Caco-2 (cell line): Measurements from ENCODE around the gene GULP1. TPM values are rescaled to one million over a fixed set of nuclear protein-coding genes. Genes with fewer than 3 reads are reported as not detected.

ENCODE experiments used
- BruUV-seq: library from RNA; stranded (reverse); fragments of 400-500 nt; replicated peaks from 2 replicates; lab custom pipeline; 2021; lab: Mats Ljungman, UMichigan
- CTCF ChIA-PET: fragments of 300-600 bp; sonication (Branson Sonifier 250); formaldehyde crosslinking; loops from one replicate; lab custom pipeline; 2022; ENCODE audit warnings: antibody characterized with exemption; lab: Charles Lee
- POLR2A ChIA-PET: fragments of 300-600 bp; sonication (Branson Sonifier 250); formaldehyde crosslinking; loops from one replicate; lab custom pipeline; 2022; ENCODE audit warnings: antibody characterized with exemption; lab: Charles Lee
- DNase-seq, 2 experiments: peaks; one replicate each; pipeline versions ENCODE4 v3.0.0 to v3.0.0-alpha.2; 2020 to 2022
- H3K27me3 ChIP-seq: replicated peaks from 2 replicates; pipeline ENCODE4 v1.6.0; 2011; ENCODE audit warnings: low read length; ENCODE audit not compliant: control insufficient read depth, insufficient read depth
- H3K36me3 ChIP-seq: 2 replicates; pipeline ENCODE4 v1.5.1; 2011; ENCODE audit warnings: low read length; ENCODE audit not compliant: control insufficient read depth, insufficient read depth
- H3K4me1 ChIP-seq: fragments of 250-450 bp; sonication (Bioruptor Pico); 2 replicates; pipeline ENCODE4 v1.5.1; 2020; ENCODE audit warnings: mild to moderate bottlenecking
- H3K4me3 ChIP-seq: 2 replicates; pipeline ENCODE4 v1.5.1; 2011; ENCODE audit warnings: low read depth, mild to moderate bottlenecking, control low read depth, low read length
- H3K9me3 ChIP-seq: fragments of 250-450 bp; sonication (Bioruptor Pico); 2 replicates; pipeline ENCODE4 v1.5.1; 2020; ENCODE audit warnings: mild to moderate bottlenecking, moderate library complexity
- H3K27ac Mint-ChIP-seq: one replicate; pipeline ENCODE4 v1.8.0; 2022; ENCODE audit warnings: mixed read lengths; ENCODE audit not compliant: unreplicated experiment
- H3K27me3 Mint-ChIP-seq: one replicate; pipeline ENCODE4 v1.8.0; 2022; ENCODE audit warnings: mixed read lengths; ENCODE audit not compliant: insufficient read depth, unreplicated experiment
- H3K36me3 Mint-ChIP-seq: one replicate; pipeline ENCODE4 v1.8.0; 2022; ENCODE audit warnings: mild to moderate bottlenecking, mixed read lengths; ENCODE audit not compliant: insufficient read depth, unreplicated experiment
- H3K4me1 Mint-ChIP-seq: one replicate; pipeline ENCODE4 v1.8.0; 2022; ENCODE audit warnings: low read depth, mixed read lengths; ENCODE audit not compliant: unreplicated experiment
- H3K4me3 Mint-ChIP-seq: one replicate; pipeline ENCODE4 v1.8.0; 2022; ENCODE audit warnings: mild to moderate bottlenecking, moderate library complexity, mixed read lengths; ENCODE audit not compliant: unreplicated experiment
- H3K9me3 Mint-ChIP-seq: one replicate; pipeline ENCODE4 v1.8.0; 2022; ENCODE audit warnings: mixed read lengths; ENCODE audit not compliant: unreplicated experiment
- CTCF ChIP-seq, 2 experiments: fragments of 200-600 bp in 1 of 2; IDR thresholded peaks; 1 replicate in 1 of 2; 2 replicates in 1 of 2; pipeline versions ENCODE4 v1.5.1 to v1.8.0; 2011 to 2022; ENCODE audit warnings: antibody characterized with exemption in 1 of 2, control low read depth in 1 of 2, inconsistent platforms in 1 of 2, low read depth in 1 of 2, low read length in 1 of 2, mild to moderate bottlenecking in 1 of 2, moderate library complexity in 1 of 2; ENCODE audit not compliant: insufficient read depth in 1 of 2, severe bottlenecking in 1 of 2, unreplicated experiment in 1 of 2
- intact Hi-C: fragments of 100-400 bp; cut with micrococcal nuclease; formaldehyde crosslinking; loops from one replicate; pipeline ENCODE4 v1.10.0; 2022; ENCODE audit not compliant: unreplicated experiment
- total RNA-seq: library from RNA; stranded (reverse); gene quantifications from 2 replicates; pipeline ENCODE4 v1.2.3, GENCODE V29; 2022

GULP1 gene
- total RNA-seq, 1 experiment from 2014 or later = 32.4 TPM

GRCh38 chr2:188369365-188369764 lies 77.7 kb downstream of the GULP1 start:
- intact Hi-C loops = loop anchor here (1.0 to 10.0 kb wide), 7 partner anchors 78 to 869 kb away; partner anchors contain the start of gene GULP1
- peak; percentile 50 to 62 for DNase-seq

GRCh38 chr2:188378371-188378950 lies 86.8 kb downstream of the GULP1 start:
- no peak overlapping the region for H3K4me3 Mint-ChIP-seq
- ChIA-PET CTCF (no interaction called here), POLR2A (no interaction called here)
- intact Hi-C loops = no loop called here
- Histone ChIP-seq H3K36me3 (no peaks in the 10 kb centered on the region), H3K27me3 (no peaks in the 10 kb centered on the region), H3K4me3 (no peak overlapping the region), H3K9me3 (no peaks in the 10 kb centered on the region), H3K4me1 (peaks cover 3% of the 10 kb centered on the region; the same call in 1 of the 2 replicates)
- BruUV-seq = no TSS peak
- DNase-seq = no peak
- no peak overlapping the region for H3K27ac Mint-ChIP-seq
- H3K27me3 Mint-ChIP-seq = no peaks in the 10 kb centered on the region
- H3K9me3 Mint-ChIP-seq = no peaks in the 10 kb centered on the region
- H3K4me1 Mint-ChIP-seq = no peaks in the 10 kb centered on the region
- no peaks in the 10 kb centered on the region for H3K36me3 Mint-ChIP-seq
- no peak for TF ChIP-seq CTCF (IDR thresholded peaks at IDR 0.05; ENCODE audit: insufficient read depth in 1 of 2, low read depth in 1 of 2, low read length in 1 of 2, severe bottlenecking in 1 of 2, unreplicated experiment in 1 of 2)

More at GRCh38 chr2:188369365-188369764, 77.7 kb downstream of the GULP1 start:
- TF ChIP-seq CTCF (IDR thresholded peaks at IDR 0.05; ENCODE audit: insufficient read depth in 1 of 2, low read depth in 1 of 2, low read length in 1 of 2, severe bottlenecking in 1 of 2, unreplicated experiment in 1 of 2) = peak; percentile 73 to 88
- Mint-ChIP-seq H3K9me3 (no peaks in the 10 kb centered on the region), H3K27me3 (no peaks in the 10 kb centered on the region), H3K4me3 (no peak overlapping the region), H3K4me1 (peaks cover 10% of the 10 kb centered on the region), H3K27ac (no peak overlapping the region), H3K36me3 (no peaks in the 10 kb centered on the region)
- Histone ChIP-seq H3K9me3 (no peaks in the 10 kb centered on the region), H3K27me3 (no peaks in the 10 kb centered on the region), H3K36me3 (no peaks in the 10 kb centered on the region), H3K4me1 (peaks cover 5% of the 10 kb centered on the region; the same call in 1 of the 2 replicates), H3K4me3 (no peak overlapping the region)
- no TSS peak for BruUV-seq
- POLR2A ChIA-PET = no interaction called here
- CTCF ChIA-PET = interaction anchor here (1.0 to 3.5 kb wide), 3 partner anchors 77 to 165 kb away, joined by 3 to 37 read pairs (median 5); partner anchors contain the start of gene GULP1

GRCh38 chr2:188379748-188380147 lies 88.1 kb downstream of the GULP1 start:
- Histone ChIP-seq H3K27me3 (no peaks in the 10 kb centered on the region), H3K36me3 (no peaks in the 10 kb centered on the region), H3K9me3 (peaks cover 8% of the 10 kb centered on the region; the same call in 1 of the 2 replicates), H3K4me1 (peaks cover 3% of the 10 kb centered on the region; the same call in 1 of the 2 replicates), H3K4me3 (no peak overlapping the region)
- ChIA-PET CTCF (no interaction called here), POLR2A (no interaction called here)
- no peak overlapping the region for H3K4me3 Mint-ChIP-seq
- no peaks in the 10 kb centered on the region for H3K36me3 Mint-ChIP-seq
- intact Hi-C loops = no loop called here
- no peak overlapping the region for H3K27ac Mint-ChIP-seq
- no peaks in the 10 kb centered on the region for H3K4me1 Mint-ChIP-seq
- no peaks in the 10 kb centered on the region for H3K9me3 Mint-ChIP-seq
- no TSS peak for BruUV-seq
- DNase-seq = no peak
- no peaks in the 10 kb centered on the region for H3K27me3 Mint-ChIP-seq
- no peak for TF ChIP-seq CTCF (IDR thresholded peaks at IDR 0.05; ENCODE audit: insufficient read depth in 1 of 2, low read depth in 1 of 2, low read length in 1 of 2, severe bottlenecking in 1 of 2, unreplicated experiment in 1 of 2)
